Measurements from ENCODE around the gene CD99. TPM values are rescaled to one million over a fixed set of nuclear protein-coding genes. Genes with fewer than 3 reads are reported as not detected.

Gene CD99
- total RNA-seq, 4 donors from 2014 or later, result 162 to 192 (median 179) TPM

- no peak for DNase-seq (ENCODE audit: low spot score in 2 of 2)
- Histone ChIP-seq H3K4me3 (no peak overlapping the region), H3K27me3 (no peaks in the 10 kb centered on the region), H3K36me3 (peaks cover 4% of the 10 kb centered on the region), H3K9me3 (no peaks in the 10 kb centered on the region), H3K27ac (no peak overlapping the region), H3K4me1 (no peaks in the 10 kb centered on the region)
- WGBS, result 92% methylated on average over 7 of the region's 7 CpGs
- no peak for TF ChIP-seq POLR2A (IDR thresholded peaks at IDR 0.05)
- no peak for TF ChIP-seq POLR2AphosphoS5 (IDR thresholded peaks at IDR 0.05)
- no peak for TF ChIP-seq EP300 (IDR thresholded peaks at IDR 0.05)
- TF ChIP-seq, protein P1, sequence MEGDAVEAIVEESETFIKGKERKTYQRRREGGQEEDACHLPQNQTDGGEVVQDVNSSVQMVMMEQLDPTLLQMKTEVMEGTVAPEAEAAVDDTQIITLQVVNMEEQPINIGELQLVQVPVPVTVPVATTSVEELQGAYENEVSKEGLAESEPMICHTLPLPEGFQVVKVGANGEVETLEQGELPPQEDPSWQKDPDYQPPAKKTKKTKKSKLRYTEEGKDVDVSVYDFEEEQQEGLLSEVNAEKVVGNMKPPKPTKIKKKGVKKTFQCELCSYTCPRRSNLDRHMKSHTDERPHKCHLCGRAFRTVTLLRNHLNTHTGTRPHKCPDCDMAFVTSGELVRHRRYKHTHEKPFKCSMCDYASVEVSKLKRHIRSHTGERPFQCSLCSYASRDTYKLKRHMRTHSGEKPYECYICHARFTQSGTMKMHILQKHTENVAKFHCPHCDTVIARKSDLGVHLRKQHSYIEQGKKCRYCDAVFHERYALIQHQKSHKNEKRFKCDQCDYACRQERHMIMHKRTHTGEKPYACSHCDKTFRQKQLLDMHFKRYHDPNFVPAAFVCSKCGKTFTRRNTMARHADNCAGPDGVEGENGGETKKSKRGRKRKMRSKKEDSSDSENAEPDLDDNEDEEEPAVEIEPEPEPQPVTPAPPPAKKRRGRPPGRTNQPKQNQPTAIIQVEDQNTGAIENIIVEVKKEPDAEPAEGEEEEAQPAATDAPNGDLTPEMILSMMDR (IDR thresholded peaks at IDR 0.05), result no peak
Measured at GRCh38 chrX:2656257-2656836, 34.7 kb upstream of the CD99 start.

- Histone ChIP-seq H3K36me3 (peaks cover 4% of the 10 kb centered on the region), H3K4me3 (no peak overlapping the region), H3K9me3 (no peaks in the 10 kb centered on the region), H3K27me3 (no peaks in the 10 kb centered on the region), H3K4me1 (no peaks in the 10 kb centered on the region), H3K27ac (no peak overlapping the region)
- TF ChIP-seq, protein P1 (IDR thresholded peaks at IDR 0.05), result no peak
- no peak for TF ChIP-seq POLR2A (IDR thresholded peaks at IDR 0.05)
- no peak for TF ChIP-seq POLR2AphosphoS5 (IDR thresholded peaks at IDR 0.05)
- TF ChIP-seq EP300 (IDR thresholded peaks at IDR 0.05), result no peak
- no peak for DNase-seq (ENCODE audit: low spot score in 2 of 2)
- 88% methylated on average over 6 of the region's 6 CpGs for WGBS
Measured at GRCh38 chrX:2657532-2658113, 33.5 kb upstream of the CD99 start.

- WGBS, result 90% methylated on average over 5 of the region's 5 CpGs
- Histone ChIP-seq H3K27me3 (no peaks in the 10 kb centered on the region), H3K27ac (no peak overlapping the region), H3K36me3 (peaks cover 2% of the 10 kb centered on the region), H3K4me3 (no peak overlapping the region), H3K4me1 (no peaks in the 10 kb centered on the region), H3K9me3 (no peaks in the 10 kb centered on the region)
- no peak for TF ChIP-seq POLR2A (IDR thresholded peaks at IDR 0.05)
- TF ChIP-seq, protein P1 (IDR thresholded peaks at IDR 0.05), result no peak
- TF ChIP-seq POLR2AphosphoS5 (IDR thresholded peaks at IDR 0.05), result no peak
- no peak for TF ChIP-seq EP300 (IDR thresholded peaks at IDR 0.05)
- no peak for DNase-seq (ENCODE audit: low spot score in 2 of 2)
Measured at GRCh38 chrX:2658585-2659292, 32.4 kb upstream of the CD99 start.

DNA sequence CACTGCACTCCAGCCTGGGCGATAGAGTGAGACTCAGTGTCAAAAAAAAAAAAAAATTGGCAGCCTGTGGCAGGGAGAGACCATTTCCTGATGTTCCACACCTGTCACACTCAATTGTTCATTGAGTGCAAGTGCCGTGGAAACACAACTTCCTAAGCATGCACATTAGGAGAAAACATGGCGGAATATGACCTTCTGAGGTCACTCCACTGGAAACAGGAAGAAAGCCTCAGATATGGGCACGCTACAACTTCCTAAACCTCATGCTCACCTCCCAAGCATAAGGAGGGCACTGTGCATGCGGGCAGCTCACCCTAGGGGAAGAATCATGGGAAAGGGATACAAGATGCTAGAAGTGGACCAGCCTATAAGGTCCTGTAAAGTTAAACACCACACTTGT lies 28.5 kb upstream of the CD99 start:
- Histone ChIP-seq H3K27me3 (no peaks in the 10 kb centered on the region), H3K4me3 (no peak overlapping the region), H3K27ac (no peak overlapping the region), H3K9me3 (no peaks in the 10 kb centered on the region), H3K4me1 (no peaks in the 10 kb centered on the region), H3K36me3 (no peaks in the 10 kb centered on the region)
- TF ChIP-seq POLR2A (IDR thresholded peaks at IDR 0.05) (no peak), EP300 (IDR thresholded peaks at IDR 0.05) (no peak)
- 78% methylated on average over 5 of the region's 5 CpGs for WGBS
- DNase-seq (ENCODE audit: low spot score in 2 of 2), result no peak

DNA sequence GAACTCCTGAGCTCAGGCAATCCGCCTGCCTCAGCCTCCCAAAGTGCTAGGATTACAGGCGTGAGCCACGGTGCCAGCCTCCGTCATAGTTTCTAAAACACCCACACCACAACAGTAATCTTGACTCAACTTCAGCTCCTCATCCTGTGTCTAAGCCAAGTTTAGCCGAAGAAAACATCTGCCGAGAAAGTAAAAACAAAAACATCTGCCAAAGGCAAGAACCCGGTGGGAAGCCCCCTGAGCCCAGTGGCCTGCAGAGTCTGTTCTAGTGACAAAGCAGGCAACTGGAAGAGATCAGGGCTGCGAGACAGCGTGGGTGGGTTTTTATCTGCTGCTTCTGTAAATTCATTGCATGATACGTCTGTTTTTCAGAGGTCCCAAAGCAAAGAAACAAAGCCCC lies 26.6 kb upstream of the CD99 start:
- H3K27me3 ChIP-seq, result no peaks in the 10 kb centered on the region
- H3K4me3 ChIP-seq, result no peak overlapping the region
- TF ChIP-seq POLR2AphosphoS5 (IDR thresholded peaks at IDR 0.05) (peak in 1 of 3 donors; percentile 31), POLR2A (IDR thresholded peaks at IDR 0.05) (no peak), EP300 (IDR thresholded peaks at IDR 0.05) (no peak)
- TF ChIP-seq, protein P1 (IDR thresholded peaks at IDR 0.05), result no peak
- DNase-seq (ENCODE audit: low spot score in 2 of 2), result no peak
- H3K36me3 ChIP-seq, result no peaks in the 10 kb centered on the region
- H3K27ac ChIP-seq, result peak overlapping the region; percentile 50
- H3K9me3 ChIP-seq, result no peaks in the 10 kb centered on the region
- no peaks in the 10 kb centered on the region for H3K4me1 ChIP-seq
- 68% methylated on average over 10 of the region's 10 CpGs for WGBS
